Calu3 (cell line): ENCODE measurements around the gene ARHGAP6. TPM values are rescaled to one million over a fixed set of nuclear protein-coding genes. Genes with fewer than 3 reads are reported as not detected.

Experiments
- BruUV-seq: library from RNA; stranded (reverse); fragments of 400-500 nt; replicated peaks from 2 replicates; lab custom pipeline; 2021; lab: Mats Ljungman, UMichigan
- CTCF ChIA-PET: fragments of 300-600 bp; sonication (Branson Sonifier 250); formaldehyde crosslinking; loops from one replicate; lab custom pipeline; 2022; ENCODE audit warnings: antibody characterized with exemption; lab: Charles Lee
- DNase-seq: peaks from one replicate; pipeline ENCODE4 v3.0.0; 2022
- H3K27ac Mint-ChIP-seq: one replicate; pipeline ENCODE4 v1.8.0; 2022; ENCODE audit warnings: mixed read lengths; ENCODE audit not compliant: unreplicated experiment
- H3K27me3 Mint-ChIP-seq: one replicate; pipeline ENCODE4 v1.8.0; 2022; ENCODE audit warnings: mixed read lengths; ENCODE audit not compliant: unreplicated experiment
- H3K36me3 Mint-ChIP-seq: one replicate; pipeline ENCODE4 v1.8.0; 2022; ENCODE audit warnings: mild to moderate bottlenecking, moderate library complexity, mixed read lengths; ENCODE audit not compliant: insufficient read depth, unreplicated experiment
- H3K4me1 Mint-ChIP-seq: one replicate; pipeline ENCODE4 v1.8.0; 2022; ENCODE audit warnings: mild to moderate bottlenecking, low read depth, mixed read lengths; ENCODE audit not compliant: unreplicated experiment
- H3K4me3 Mint-ChIP-seq: one replicate; pipeline ENCODE4 v1.8.0; 2022; ENCODE audit warnings: mild to moderate bottlenecking, low read depth, moderate library complexity, mixed read lengths; ENCODE audit not compliant: unreplicated experiment
- H3K9me3 Mint-ChIP-seq: one replicate; pipeline ENCODE4 v1.8.0; 2022; ENCODE audit warnings: low read depth, mixed read lengths; ENCODE audit not compliant: unreplicated experiment
- CTCF ChIP-seq: fragments of 200-600 bp; IDR thresholded peaks from one replicate; pipeline ENCODE4 v1.8.0; 2022; ENCODE audit warnings: antibody characterized with exemption; ENCODE audit not compliant: unreplicated experiment
- intact Hi-C: fragments of 100-400 bp; cut with micrococcal nuclease; formaldehyde crosslinking; loops from one replicate; pipeline ENCODE4 v1.10.0; 2022; ENCODE audit not compliant: unreplicated experiment
- total RNA-seq: library from RNA; stranded (reverse); gene quantifications from 2 replicates; pipeline ENCODE4 v1.2.3, GENCODE V29; 2022

The ARHGAP6 gene
- total RNA-seq, 1 experiment from 2014 or later: not detected

DNA sequence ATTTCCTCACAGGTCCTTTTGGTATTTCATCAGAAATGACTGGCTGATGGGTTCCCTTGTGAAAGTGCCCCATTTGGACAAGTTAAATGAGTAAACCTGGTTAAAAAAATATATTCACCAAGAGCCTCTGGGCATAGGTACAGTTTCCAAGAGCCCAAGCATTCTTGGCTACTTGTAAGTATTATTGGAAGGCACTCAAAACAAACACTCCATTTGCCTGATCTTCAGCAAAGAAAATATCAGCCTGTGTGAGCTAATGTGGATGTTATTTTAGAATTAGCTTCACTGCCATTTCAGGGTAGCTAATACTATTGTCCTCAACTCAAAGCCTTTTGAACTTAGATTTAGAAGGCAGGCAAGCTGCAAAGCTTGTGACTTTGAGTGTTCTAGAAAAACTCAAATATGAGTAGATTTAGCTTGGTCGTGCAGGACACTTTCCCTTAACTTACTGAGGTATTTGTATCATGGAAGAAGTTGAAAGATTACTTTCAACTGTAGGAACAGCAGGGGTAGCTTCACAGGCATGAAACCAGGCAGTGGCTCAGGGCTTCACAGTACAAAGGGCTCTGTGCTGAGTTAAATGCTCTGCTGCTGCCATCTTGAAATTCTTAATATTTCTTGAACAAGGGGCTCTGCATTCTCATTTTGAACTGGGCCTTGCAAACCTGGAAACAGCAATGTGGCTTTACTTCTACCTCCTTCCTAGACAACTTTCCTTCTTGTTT lies 195.3 kb downstream of the ARHGAP6 start:
- no peak for TF ChIP-seq CTCF
- no TSS peak for BruUV-seq
- intact Hi-C loops: no loop called here
- Mint-ChIP-seq H3K36me3 (no peaks in the 10 kb centered on the region), H3K9me3 (peaks cover 2% of the 10 kb centered on the region), H3K4me1 (no peaks in the 10 kb centered on the region), H3K4me3 (no peak overlapping the region), H3K27me3 (no peaks in the 10 kb centered on the region), H3K27ac (no peak overlapping the region)
- no peak for DNase-seq
- CTCF ChIA-PET: no interaction called here

- TF ChIP-seq CTCF: no peak
- H3K9me3 Mint-ChIP-seq: peaks cover 2% of the 10 kb centered on the region
- H3K27me3 Mint-ChIP-seq: no peaks in the 10 kb centered on the region
- H3K27ac Mint-ChIP-seq: no peak overlapping the region
- no peak overlapping the region for H3K4me3 Mint-ChIP-seq
- no TSS peak for BruUV-seq
- H3K36me3 Mint-ChIP-seq: no peaks in the 10 kb centered on the region
- H3K4me1 Mint-ChIP-seq: no peaks in the 10 kb centered on the region
- CTCF ChIA-PET: no interaction called here
- intact Hi-C loops: no loop called here
- DNase-seq: no peak
These were observed 199.9 kb downstream of the ARHGAP6 start for GRCh38 chrX:11465648-11466411.

GRCh38 chrX:11464836-11465463 lies 200.8 kb downstream of the ARHGAP6 start:
- DNase-seq: no peak
- no peak overlapping the region for H3K27ac Mint-ChIP-seq
- peaks cover 2% of the 10 kb centered on the region for H3K9me3 Mint-ChIP-seq
- H3K36me3 Mint-ChIP-seq: no peaks in the 10 kb centered on the region
- H3K4me3 Mint-ChIP-seq: no peak overlapping the region
- TF ChIP-seq CTCF: no peak
- H3K4me1 Mint-ChIP-seq: no peaks in the 10 kb centered on the region
- no peaks in the 10 kb centered on the region for H3K27me3 Mint-ChIP-seq
- BruUV-seq: no TSS peak
- intact Hi-C loops: no loop called here
- CTCF ChIA-PET: interaction anchor here (0.6 kb wide), 1 partner anchor 168 kb away, joined by 4 read pairs; no protein-coding TSS in a partner anchor

GRCh38 chrX:11464380-11464779 lies 201.3 kb downstream of the ARHGAP6 start:
- no peak overlapping the region for H3K4me3 Mint-ChIP-seq
- no peak for DNase-seq
- intact Hi-C loops: no loop called here
- no peaks in the 10 kb centered on the region for H3K4me1 Mint-ChIP-seq
- H3K27ac Mint-ChIP-seq: no peak overlapping the region
- peaks cover 2% of the 10 kb centered on the region for H3K9me3 Mint-ChIP-seq
- no peaks in the 10 kb centered on the region for H3K27me3 Mint-ChIP-seq
- CTCF ChIA-PET: interaction anchor here (0.6 kb wide), 1 partner anchor 168 kb away, joined by 4 read pairs; no protein-coding TSS in a partner anchor
- no peaks in the 10 kb centered on the region for H3K36me3 Mint-ChIP-seq
- TF ChIP-seq CTCF: no peak
- BruUV-seq: no TSS peak
